Activated CD4-positive, alpha-beta T cell treated with anti-CD3 and anti-CD28 coated beads, Interleukin-2, Interleukin-6, amounts not matched to agents 100 ng/mL and 50 ng/mL, durations not matched to agents 16 hours and 8 hours (primary cell): ENCODE measurements around the gene CDK5RAP1.

Experiments used
- DNase-seq: peaks from one replicate; pipeline ENCODE4 v3.0.0-alpha.2; 2020

Gene CDK5RAP1

GRCh38 chr20:33332905-33333456 is 68.3 kb downstream of the CDK5RAP1 start:
- no peak for DNase-seq

- DNase-seq, result no peak
Observed at GRCh38 chr20:33328157-33329137, 72.9 kb downstream of the CDK5RAP1 start.

GRCh38 chr20:33325350-33325749 is 76.0 kb downstream of the CDK5RAP1 start:
- DNase-seq, result no peak

GRCh38 chr20:33323236-33323635 is 78.1 kb downstream of the CDK5RAP1 start:
- no peak for DNase-seq

GRCh38 chr20:33322456-33322855 is 78.9 kb downstream of the CDK5RAP1 start:
- no peak for DNase-seq

GRCh38 chr20:33320006-33320405 is 81.3 kb downstream of the CDK5RAP1 start:
- no peak for DNase-seq

- DNase-seq, result no peak
Observed at GRCh38 chr20:33318096-33318429, 83.3 kb downstream of the CDK5RAP1 start.

GRCh38 chr20:33317424-33318095 is 83.8 kb downstream of the CDK5RAP1 start:
- no peak for DNase-seq

GRCh38 chr20:33316958-33317357 is 84.4 kb downstream of the CDK5RAP1 start:
- DNase-seq, result no peak

GRCh38 chr20:33316343-33316742 is 85.0 kb downstream of the CDK5RAP1 start:
- no peak for DNase-seq

GRCh38 chr20:33313686-33314314 is 87.5 kb downstream of the CDK5RAP1 start:
- no peak for DNase-seq

GRCh38 chr20:33312583-33312982 is 88.7 kb downstream of the CDK5RAP1 start:
- no peak for DNase-seq

GRCh38 chr20:33311996-33312395 is 89.3 kb downstream of the CDK5RAP1 start:
- no peak for DNase-seq

GRCh38 chr20:33311011-33311410 is 90.3 kb downstream of the CDK5RAP1 start:
- DNase-seq, result no peak

- no peak for DNase-seq
Observed at GRCh38 chr20:33310327-33310899, 90.9 kb downstream of the CDK5RAP1 start.

- no peak for DNase-seq
Observed at GRCh38 chr20:33309631-33310030, 91.7 kb downstream of the CDK5RAP1 start.
